RCC 7860 (cell line): ENCODE data around the gene LRIT2.

ENCODE experiments used
- DNase-seq: peaks from one replicate; pipeline ENCODE4 v3.0.0-alpha.2; 2015; ENCODE audit warnings: low spot score
- FAIRE-seq: peaks from 2 replicates; lab custom pipeline; 2012; peaks lifted over from hg19 to GRCh38; lab: Jason Lieb, UNC

LRIT2 gene

DNA sequence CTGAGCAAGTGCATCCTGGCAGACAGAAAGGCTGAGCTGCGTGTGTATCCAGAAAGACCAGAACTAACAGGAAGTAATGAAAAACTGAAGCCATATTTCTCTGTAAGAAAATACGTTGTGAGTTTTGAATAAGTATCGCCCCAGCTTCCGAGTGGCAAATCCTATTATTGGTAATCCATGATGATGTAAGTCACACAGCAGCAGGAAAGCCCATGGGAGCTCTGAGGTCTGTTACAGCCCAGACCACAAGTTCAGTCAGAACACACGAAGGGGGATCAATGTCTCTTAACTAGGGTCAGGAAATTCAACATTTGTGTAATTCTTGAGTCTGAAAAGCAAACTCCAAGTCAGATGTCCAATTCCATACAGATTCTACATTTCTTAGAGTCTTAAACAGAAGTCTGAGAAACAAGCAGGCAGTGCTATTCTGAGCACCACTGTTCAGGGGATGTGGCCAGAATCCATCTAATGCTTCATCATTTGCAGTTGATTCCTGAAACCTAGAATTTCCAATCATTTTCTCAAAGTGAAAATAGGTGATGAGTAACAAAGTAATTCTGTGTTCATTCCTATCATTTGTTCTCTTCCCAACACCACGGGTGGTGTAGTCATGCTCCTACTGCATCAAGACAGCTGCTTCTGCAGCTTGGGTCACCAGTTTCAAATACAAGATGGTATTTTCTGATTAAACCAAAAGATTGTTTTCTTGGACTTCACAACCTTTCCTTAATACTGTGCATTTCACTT lies at the start of gene LRIT2:
Gene LRIT2 (minus strand): TSS at position 118 of the 747 bp plus-strand sequence. CDS start 24 bp downstream, at position 94.
- FAIRE-seq (no peak), DNase-seq (no peak)

GRCh38 chr10:84270708-84271107 lies 45.4 kb upstream of the LRIT2 start:
- no peak for FAIRE-seq
- DNase-seq: no peak

DNA sequence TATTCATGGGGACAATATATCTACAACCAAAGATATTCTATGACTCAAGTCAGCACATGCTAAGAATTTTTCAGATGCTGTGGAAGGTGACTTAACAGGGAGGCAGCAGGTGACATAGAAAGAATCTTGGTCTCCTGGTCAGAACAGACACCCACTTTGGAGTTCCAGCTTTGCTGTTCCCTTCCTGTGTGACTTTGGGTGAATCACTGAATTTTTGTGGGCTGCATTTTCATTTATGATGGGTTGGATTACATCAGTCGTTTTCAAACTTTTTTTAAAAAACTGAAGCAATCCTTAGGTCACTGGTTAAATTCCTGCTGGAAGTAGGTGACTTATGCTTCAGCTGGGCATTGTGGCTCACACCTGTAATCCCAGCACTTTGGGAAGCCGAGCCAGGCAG lies 44.4 kb upstream of the LRIT2 start:
- DNase-seq (peak; percentile 88), FAIRE-seq (peak; percentile 65)

GRCh38 chr10:84269162-84269561 lies 43.8 kb upstream of the LRIT2 start:
- FAIRE-seq (no peak), DNase-seq (no peak)

DNA sequence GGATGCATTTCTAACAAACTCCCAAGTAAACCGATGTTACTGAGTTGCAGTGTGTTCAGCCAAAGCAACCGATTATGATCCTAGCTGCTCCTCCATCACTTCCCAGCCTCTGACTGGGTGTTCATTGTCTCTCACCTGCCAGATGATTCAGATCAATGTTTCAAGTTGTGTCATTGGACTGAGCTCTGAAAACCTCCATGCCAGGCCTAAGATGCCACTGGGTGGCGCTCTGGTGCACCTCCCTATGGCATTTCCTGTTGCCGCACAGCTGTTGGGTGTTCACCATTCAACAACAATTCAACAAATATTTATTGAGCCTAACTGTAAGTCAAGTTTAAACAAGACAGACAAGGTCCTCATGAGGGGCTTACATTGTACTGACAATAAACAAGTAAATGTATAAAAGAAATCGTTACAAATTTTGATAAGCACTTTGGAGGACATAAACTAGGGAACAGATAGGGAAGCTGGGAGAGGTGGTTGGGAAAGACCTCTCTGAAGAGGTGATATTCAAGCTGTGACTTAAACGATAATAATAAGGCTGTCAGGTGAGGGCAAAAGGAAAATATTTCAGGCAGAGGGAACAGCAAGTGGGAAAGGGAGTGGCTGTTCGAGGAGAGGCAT lies 42.3 kb upstream of the LRIT2 start:
- FAIRE-seq (no peak), DNase-seq (no peak)

DNA sequence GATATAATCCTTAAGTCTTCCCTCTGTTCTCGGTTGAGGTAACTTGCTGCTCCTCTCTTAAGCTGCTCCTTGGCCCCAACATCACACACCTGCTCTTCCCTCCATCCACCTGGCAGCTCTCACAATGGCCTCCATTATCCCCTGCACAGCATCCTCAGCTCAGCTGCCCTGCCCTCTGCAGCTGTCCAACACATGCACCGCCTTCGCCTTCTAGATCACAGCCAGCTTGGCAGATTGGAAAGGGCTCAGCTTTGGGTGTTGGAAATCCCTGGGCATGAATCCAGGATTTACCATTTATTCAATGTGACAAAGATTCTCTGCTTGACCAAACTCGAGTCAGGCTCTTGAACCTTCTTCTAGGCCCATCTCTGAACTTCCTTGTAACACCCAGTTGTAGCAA lies 40.1 kb upstream of the LRIT2 start:
- no peak for FAIRE-seq
- no peak for DNase-seq

- no peak for FAIRE-seq
- DNase-seq: peak; percentile 36
These were observed 39.3 kb upstream of the LRIT2 start for GRCh38 chr10:84264611-84265141.

DNA sequence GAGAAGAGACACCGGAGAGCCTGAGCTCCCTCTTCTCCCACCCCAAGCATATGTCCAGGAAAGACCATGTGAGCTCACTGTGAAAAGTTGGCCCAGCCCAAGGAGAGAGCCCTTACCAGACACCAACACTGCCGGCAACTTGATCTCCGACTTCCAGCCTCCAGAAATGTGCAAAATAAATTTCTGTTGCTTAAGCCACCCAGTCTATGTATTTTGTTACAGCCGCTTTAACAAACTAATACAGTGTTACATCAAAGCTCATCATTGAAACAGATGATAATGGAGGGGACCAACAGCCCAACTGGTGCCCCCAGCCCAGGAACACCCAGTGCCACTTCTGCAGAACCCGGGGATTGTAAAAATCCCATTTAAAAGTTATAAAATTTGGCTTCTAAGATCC lies 38.4 kb upstream of the LRIT2 start:
- DNase-seq: no peak
- FAIRE-seq: no peak

- FAIRE-seq (no peak), DNase-seq (no peak)
These were observed 37.0 kb upstream of the LRIT2 start for GRCh38 chr10:84262190-84262956.

DNA sequence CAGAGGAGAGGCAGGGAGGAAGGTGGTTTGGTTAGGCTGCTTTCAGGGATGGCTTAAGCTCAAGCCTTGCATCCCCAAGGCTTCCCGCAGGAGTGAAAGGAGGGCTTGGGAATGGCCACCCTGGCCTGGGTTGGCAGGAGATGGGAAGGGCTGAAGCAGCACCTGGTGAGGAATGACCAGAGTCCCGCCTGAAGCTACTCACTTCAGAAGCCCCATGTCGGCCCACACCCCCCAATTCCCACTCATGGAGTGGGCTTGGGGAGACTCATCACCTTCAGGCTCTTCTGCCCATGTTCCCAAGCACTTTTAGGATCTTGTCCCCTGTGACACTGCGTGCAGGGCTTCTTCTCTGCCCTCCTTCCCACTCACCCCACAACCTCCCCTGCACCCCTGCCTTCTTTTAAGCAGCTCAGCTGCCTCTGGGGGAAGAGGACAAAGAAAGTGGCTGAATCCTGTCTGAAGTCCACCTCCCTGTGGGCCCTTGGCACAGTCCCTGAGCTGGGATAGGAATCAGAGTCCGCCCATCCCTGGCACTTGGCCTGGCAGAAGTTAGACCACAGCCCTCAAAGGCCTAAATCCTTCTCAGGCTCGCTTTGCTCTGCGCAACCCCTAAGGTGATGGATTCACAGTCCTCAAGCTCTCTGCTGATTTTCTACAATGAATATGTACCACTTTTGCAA lies 36.0 kb upstream of the LRIT2 start:
- FAIRE-seq (no peak), DNase-seq (no peak)

GRCh38 chr10:84258034-84258695 lies 32.8 kb upstream of the LRIT2 start:
- FAIRE-seq: no peak
- no peak for DNase-seq

DNA sequence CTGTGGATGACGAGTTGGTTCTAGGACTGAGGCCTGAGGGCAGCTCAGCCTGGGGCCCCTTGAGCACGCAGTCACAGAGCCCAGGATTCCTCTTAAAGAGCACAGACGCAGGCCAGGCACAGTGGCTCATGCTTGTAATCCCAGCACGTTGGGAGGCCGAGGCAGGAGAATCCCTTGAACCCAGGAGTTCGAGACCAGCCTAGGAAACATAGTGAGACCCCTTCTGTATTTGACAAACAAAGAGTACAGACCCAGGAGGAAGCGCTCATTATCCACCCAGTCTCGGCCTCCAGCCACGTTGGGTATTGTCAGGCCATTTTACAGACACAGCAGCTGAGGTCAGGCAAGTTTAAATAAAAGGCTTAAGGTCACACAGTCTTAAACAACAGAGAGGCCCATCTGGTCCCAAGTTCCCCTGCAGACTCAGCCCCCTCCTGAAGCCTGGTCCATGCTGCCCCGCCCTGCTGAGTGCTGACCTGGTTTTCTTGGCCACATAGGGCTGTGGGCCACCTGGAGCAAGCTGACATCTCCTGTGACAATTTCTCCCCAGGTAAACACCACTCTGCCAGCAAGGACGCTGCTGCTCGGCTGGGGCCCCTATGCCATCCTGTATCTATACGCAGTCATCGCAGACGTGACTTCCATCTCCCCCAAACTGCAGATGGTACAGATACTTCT lies 32.1 kb upstream of the LRIT2 start:
- FAIRE-seq (no peak), DNase-seq (no peak)

DNA sequence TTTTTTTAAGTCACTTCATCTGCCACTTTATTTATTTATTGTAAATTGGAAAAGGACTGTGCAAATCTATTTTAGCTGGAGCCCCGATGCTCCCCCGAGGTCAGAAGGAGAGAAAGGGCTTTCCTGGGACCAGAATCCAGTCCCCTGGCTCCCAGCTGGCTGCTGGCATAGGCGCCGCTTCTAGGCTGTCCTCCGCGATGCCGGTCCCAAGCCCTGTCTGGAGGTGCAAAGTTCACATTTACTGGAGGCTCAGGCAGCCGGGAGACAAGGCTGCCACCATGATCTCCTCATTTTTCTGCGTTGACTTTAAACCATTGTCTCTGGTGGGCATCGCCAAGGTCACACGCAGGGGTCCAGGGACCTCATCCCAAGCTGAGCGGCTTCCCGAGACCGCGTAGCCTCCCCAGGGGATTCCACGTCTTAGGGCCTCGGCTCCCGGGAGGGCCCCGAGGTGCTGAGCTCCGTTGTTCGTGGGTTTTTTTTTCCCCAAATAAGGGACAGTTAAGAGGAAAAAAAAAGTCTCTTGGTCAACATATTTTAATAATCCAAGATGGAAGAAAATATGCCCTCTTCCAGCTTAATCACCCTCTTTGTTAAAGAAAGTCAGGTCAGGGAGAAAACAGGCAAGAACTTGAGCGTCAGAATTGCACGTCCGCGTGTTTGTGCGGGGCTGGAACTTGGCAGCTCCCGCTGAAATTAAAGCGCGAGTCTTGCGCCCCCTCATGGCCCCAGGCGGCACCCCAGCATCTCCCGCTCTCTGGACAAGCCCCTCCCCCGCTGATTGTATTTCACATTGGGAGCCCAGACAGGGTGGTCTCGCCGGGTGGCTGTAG lies 31.4 kb upstream of the LRIT2 start:
- DNase-seq: no peak
- no peak for FAIRE-seq

- DNase-seq: no peak
- no peak for FAIRE-seq
These were observed 29.5 kb upstream of the LRIT2 start for GRCh38 chr10:84254552-84255478.

GRCh38 chr10:84248794-84249193 lies 23.4 kb upstream of the LRIT2 start:
- no peak for FAIRE-seq
- DNase-seq: no peak

DNA sequence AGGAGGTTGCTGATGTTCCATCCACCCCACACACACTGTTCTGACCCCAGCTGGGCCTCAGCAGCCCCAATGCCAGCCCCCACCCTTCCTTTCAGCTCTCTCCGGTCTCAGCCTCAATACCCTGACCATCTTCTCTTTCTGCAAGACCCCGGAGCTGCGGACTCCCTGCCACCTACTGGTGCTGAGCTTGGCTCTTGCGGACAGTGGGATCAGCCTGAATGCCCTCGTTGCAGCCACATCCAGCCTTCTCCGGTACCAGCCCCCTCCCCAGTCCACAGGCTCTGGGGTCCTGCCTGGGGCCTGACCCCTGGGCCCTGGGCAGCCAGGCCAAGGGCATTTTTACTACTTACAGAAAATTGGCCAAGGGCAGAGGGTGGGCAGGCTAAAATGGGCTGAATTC lies 22.2 kb upstream of the LRIT2 start:
- FAIRE-seq (no peak), DNase-seq (no peak)

- FAIRE-seq (no peak), DNase-seq (no peak)
These were observed 19.4 kb upstream of the LRIT2 start, which contains the start of gene RGR for GRCh38 chr10:84244651-84245270. Gene RGR (plus strand): TSS chr10:84245053. CDS start chr10:84245091, 38 bp downstream.
